ENCODE data around the gene MSLN. TPM values are rescaled to one million over a fixed set of nuclear protein-coding genes. Genes with fewer than 3 reads are reported as not detected.

Gene MSLN
- total RNA-seq, 4 donors from 2014 or later = 1.5 TPM; not detected in 3

DNA sequence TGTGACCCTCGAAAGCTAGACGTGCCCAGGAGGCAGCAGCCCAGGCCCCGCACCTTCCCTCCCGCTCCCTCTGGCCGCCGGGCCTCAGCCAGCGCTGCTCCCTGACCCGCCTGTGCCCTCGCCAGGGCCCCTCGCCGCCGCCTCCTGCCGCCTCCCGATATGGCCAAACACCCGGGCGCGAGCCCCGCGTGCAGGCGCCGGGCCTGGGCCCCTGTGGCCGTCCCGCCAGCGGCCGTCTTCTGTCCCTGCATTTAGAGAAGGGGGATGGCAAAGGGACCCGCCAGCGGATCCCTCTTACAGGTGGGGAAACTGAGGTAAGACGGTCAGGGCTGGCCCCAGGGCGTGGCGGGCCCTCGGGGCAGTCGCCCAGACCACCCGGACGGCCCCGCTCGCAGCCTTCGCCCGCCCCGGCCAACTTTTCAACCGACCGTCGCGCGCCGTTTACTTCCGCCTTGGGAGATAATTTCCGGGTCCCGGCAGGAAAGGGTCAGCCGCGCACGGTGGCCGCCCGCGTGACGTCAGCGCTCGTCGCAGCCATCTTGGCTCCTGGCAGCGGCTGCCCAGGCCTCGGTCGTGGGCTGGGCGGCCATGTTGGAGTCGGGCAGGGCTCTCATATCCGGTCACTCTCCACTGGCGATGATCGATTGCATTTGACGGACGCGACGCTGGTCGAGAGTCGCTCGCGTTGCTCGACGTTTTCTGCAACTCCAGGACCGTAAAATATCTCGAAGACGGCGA is 47.0 kb downstream of the MSLN start:
- Histone ChIP-seq H3K4me3 (peak overlapping the region; percentile 74 to 88 (median 83)), H3K27ac (peak overlapping the region; percentile 80 to 95 (median 92)), H3K4me1 (peaks cover 0 to 19% (median 14%) of the 10 kb centered on the region in 4 donors), H3K9me3 (peaks cover 0 to 6% (median 0%) of the 10 kb centered on the region in 4 donors), H3K27me3 (peaks cover 0 to 14% of the 10 kb centered on the region in 2 donors), H3K36me3 (no peaks in the 10 kb centered on the region)
- DNase-seq (ENCODE audit: low spot score in 2 of 2) = peak; percentile 69 to 84
- 42 to 45% methylated on average over 58 to 80 of the region's 80 CpGs for WGBS, 2 donors
- peak; percentile 76 to 92 for TF ChIP-seq EP300 (IDR thresholded peaks at IDR 0.05)
- TF ChIP-seq CTCF (IDR thresholded peaks at IDR 0.05) = peak in 1 of 5 experiments; percentile 10
- peak; percentile 40 to 70 for TF ChIP-seq POLR2A (IDR thresholded peaks at IDR 0.05)

DNA sequence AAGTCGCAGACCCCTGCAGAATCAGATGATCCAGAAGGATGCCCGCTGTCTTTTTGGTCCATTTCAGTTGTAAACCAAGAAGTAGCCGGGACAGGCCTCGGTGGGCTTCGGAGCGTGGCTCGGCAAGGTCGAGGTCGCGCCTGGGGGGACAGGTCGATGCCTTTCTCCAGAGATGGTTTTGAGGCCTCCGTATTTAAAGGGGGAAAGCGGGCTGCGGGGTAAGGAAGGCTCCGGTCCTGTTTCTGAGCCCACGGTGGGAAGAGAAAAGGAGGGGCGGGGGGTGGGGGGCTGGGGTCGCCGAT is 47.5 kb downstream of the MSLN start:
- Histone ChIP-seq H3K27me3 (peaks cover 0 to 13% of the 10 kb centered on the region in 2 donors), H3K36me3 (no peaks in the 10 kb centered on the region), H3K4me3 (peak overlapping the region; percentile 29 to 88 (median 78)), H3K4me1 (peaks cover 0 to 19% (median 14%) of the 10 kb centered on the region in 4 donors), H3K27ac (peak overlapping the region in 3 of 4 donors; percentile 92 to 95 (median 92)), H3K9me3 (peaks cover 0 to 6% (median 0%) of the 10 kb centered on the region in 4 donors)
- TF ChIP-seq CTCF (IDR thresholded peaks at IDR 0.05) (no peak), EP300 (IDR thresholded peaks at IDR 0.05) (no peak), POLR2A (IDR thresholded peaks at IDR 0.05) (no peak)
- DNase-seq (ENCODE audit: low spot score in 2 of 2) = no peak
- WGBS, 2 donors = 40 to 60% methylated on average over 19 of the region's 19 CpGs

DNA sequence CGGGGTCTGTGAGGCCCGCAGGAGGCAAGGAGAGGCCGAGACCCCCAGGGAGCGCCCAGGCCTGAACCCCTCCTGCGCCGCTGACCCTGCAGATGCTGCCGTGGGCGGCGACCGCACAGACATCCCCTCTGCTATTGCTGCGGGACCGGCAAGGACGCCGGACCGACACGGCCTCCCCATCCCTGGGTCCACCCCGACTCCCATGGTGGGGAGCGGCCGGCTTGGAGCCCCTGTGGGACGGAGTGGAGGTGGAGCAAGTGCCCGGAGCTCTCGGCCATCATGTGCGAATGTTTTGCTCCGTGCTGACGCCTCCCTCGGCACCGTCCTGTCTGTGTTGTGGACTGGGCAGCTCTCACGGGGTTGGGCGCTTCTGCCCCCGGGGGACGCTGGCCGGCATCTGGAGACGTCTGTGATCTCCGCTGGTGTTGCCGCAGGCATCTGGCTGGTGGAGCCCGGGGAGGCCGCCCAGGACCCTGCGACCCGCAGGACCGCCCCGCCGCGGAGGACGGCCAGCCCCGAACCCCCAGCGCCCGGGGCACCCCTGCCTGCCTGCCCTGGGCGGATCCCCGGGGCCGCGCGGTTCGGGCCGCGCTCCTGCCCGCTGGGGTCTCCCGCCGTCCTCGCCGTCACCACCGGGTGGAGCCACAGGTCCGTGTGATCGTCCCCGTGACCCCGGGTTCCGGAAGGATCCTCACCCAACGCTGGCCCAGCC is 52.8 kb downstream of the MSLN start:
- WGBS, 2 donors = 12 to 15% methylated on average over 21 to 48 of the region's 67 CpGs
- peaks cover 0 to 50% of the 10 kb centered on the region in 2 donors for H3K27me3 ChIP-seq
- H3K27ac ChIP-seq = peak overlapping the region in 1 of 4 donors; percentile 68
- peak overlapping the region in 2 of 4 donors; percentile 2 to 33 for H3K4me3 ChIP-seq
- peaks cover 0 to 16% (median 3%) of the 10 kb centered on the region in 4 donors for H3K4me1 ChIP-seq
- H3K36me3 ChIP-seq = no peaks in the 10 kb centered on the region
- H3K9me3 ChIP-seq = peaks cover 0 to 6% (median 0%) of the 10 kb centered on the region in 4 donors
- DNase-seq (ENCODE audit: low spot score in 2 of 2) = peak in 1 of 2 donors; percentile 26
- peak; percentile 58 to 91 (median 70) for TF ChIP-seq CTCF (IDR thresholded peaks at IDR 0.05)
- TF ChIP-seq POLR2A (IDR thresholded peaks at IDR 0.05) = no peak

DNA sequence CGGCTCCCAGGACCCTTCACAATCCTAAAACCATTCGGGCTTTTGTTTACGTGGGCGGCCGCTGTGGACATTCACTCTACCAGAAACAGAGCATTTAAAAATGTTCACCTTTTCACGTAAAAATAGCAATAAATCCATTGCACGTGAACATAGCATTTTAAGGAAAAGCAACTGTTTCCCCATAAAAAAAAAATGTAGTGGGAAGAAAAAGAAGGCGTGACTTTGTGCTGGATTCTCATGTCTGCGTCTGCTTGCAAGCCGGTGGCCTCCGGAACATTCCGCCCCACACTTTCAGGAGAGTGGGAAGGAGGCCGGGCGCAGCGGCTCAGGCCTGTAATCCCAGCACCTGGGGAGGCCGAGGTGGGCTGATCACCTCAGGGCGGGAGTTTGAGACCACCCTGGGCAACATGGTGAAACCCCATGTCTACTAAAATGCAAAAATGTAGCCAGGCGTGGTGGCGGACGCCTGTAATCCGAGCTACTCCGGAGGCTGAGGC is 53.4 kb downstream of the MSLN start:
- Histone ChIP-seq H3K27ac (peak overlapping the region in 1 of 4 donors; percentile 68), H3K9me3 (peaks cover 0 to 6% (median 0%) of the 10 kb centered on the region in 4 donors), H3K4me3 (peak overlapping the region in 1 of 4 donors; percentile 2), H3K27me3 (peaks cover 0 to 56% of the 10 kb centered on the region in 2 donors), H3K36me3 (no peaks in the 10 kb centered on the region), H3K4me1 (peaks cover 0 to 15% (median 0%) of the 10 kb centered on the region in 4 donors)
- WGBS, 2 donors = 42 to 45% methylated on average over 22 of the region's 22 CpGs
- TF ChIP-seq EP300 (IDR thresholded peaks at IDR 0.05) (no peak), CTCF (IDR thresholded peaks at IDR 0.05) (no peak), POLR2A (IDR thresholded peaks at IDR 0.05) (no peak)
- no peak for DNase-seq (ENCODE audit: low spot score in 2 of 2)

Data from tibial nerve (tissue), 4 donors.